T follicular helper cell (primary cell): Measurements from ENCODE around the gene MARCHF2.
"Not testable (repeated sequence)": the region's sequence is repeated elsewhere in the genome, so short reads cannot be mapped to it uniquely, and the experiment has no call there.

Source experiments
- DNase-seq: peaks from one replicate; pipeline ENCODE4 v3.0.0-alpha.2; 2020; ENCODE audit warnings: low read depth
- total RNA-seq, 2 experiments: gene quantifications; one replicate each; lab custom pipeline; 2026; lab: John Stamatoyannopoulos, UW

Gene MARCHF2
- total RNA-seq, result 7.0 to 28.7 reads per million in 2 experiments

- DNase-seq, result peak; percentile 93
These were observed at the start of gene MARCHF2 for GRCh38 chr19:8412783-8413628. Gene MARCHF2, plus strand, starts transcription at chr19:8413305. Its CDS starts 8,536 bp downstream, at chr19:8421841.

GRCh38 chr19:8363803-8364771 is 49.0 kb upstream of the MARCHF2 start, which contains the start of gene ANGPTL4:
Gene ANGPTL4, plus strand, starts transcription at chr19:8364155. Its CDS starts 167 bp downstream, at chr19:8364322.
- DNase-seq, result no peak

- no peak for DNase-seq
These were observed 47.0 kb upstream of the MARCHF2 start for GRCh38 chr19:8366121-8366581.

- DNase-seq, result no peak
These were observed 46.2 kb upstream of the MARCHF2 start for GRCh38 chr19:8366961-8367326.

GRCh38 chr19:8367327-8368001 is 45.6 kb upstream of the MARCHF2 start:
- DNase-seq, result no peak

- no peak for DNase-seq
These were observed 42.7 kb upstream of the MARCHF2 start for GRCh38 chr19:8370176-8371010.

- DNase-seq, result no peak
These were observed 41.9 kb upstream of the MARCHF2 start for GRCh38 chr19:8371011-8371804.

- DNase-seq, result no peak
These were observed 39.0 kb upstream of the MARCHF2 start for GRCh38 chr19:8373867-8374813.

- DNase-seq, result not testable (repeated sequence)
These were observed 37.3 kb upstream of the MARCHF2 start for GRCh38 chr19:8375766-8376165.

GRCh38 chr19:8376373-8376974 is 36.6 kb upstream of the MARCHF2 start:
- DNase-seq, result not testable (repeated sequence)

- no peak for DNase-seq
These were observed 35.5 kb upstream of the MARCHF2 start for GRCh38 chr19:8377598-8377997.

- not testable (repeated sequence) for DNase-seq
These were observed 33.8 kb upstream of the MARCHF2 start for GRCh38 chr19:8379156-8379891.

- not testable (repeated sequence) for DNase-seq
These were observed 28.5 kb upstream of the MARCHF2 start for GRCh38 chr19:8384569-8384968.

GRCh38 chr19:8385103-8385502 is 28.0 kb upstream of the MARCHF2 start:
- DNase-seq, result not testable (repeated sequence)

- DNase-seq, result not testable (repeated sequence)
These were observed 27.5 kb upstream of the MARCHF2 start for GRCh38 chr19:8385566-8385965.

GRCh38 chr19:8386419-8386818 is 26.7 kb upstream of the MARCHF2 start:
- DNase-seq, result not testable (repeated sequence)

- DNase-seq, result no peak
These were observed 26.1 kb upstream of the MARCHF2 start for GRCh38 chr19:8386990-8387389.
